Gastroesophageal sphincter (tissue), 4 donors: Measurements from ENCODE around the gene ATP9B. TPM values are rescaled to one million over a fixed set of nuclear protein-coding genes. Genes with fewer than 3 reads are reported as not detected.

ENCODE experiments used
- ATAC-seq: fragments of 150-250 bp; one replicate; pipeline ENCODE4 v1.9.1; 2016; ENCODE audit warnings: mild to moderate bottlenecking, moderate library complexity
- H3K27ac ChIP-seq, 4 donors: fragments of 200-600 bp; sonication (generic) in 3 of 4; 1 replicate in 3 of 4; 2 replicates in 1 of 4; pipeline ENCODE4 v1.5.1; 2016 to 2019
- H3K27me3 ChIP-seq: fragments of 200-600 bp; sonication (generic); one replicate; pipeline ENCODE4 v1.5.1; 2019
- H3K36me3 ChIP-seq, 2 donors: fragments of 200-600 bp; sonication (generic); one replicate each; pipeline ENCODE4 v1.5.1; 2019; ENCODE audit warnings: control low read depth in 1 of 2
- H3K4me1 ChIP-seq, 3 donors: fragments of 200-600 bp; sonication (generic); 1 replicate in 2 of 3; 2 replicates in 1 of 3; pipeline ENCODE4 v1.5.1; 2016 to 2019; ENCODE audit warnings: control low read depth in 2 of 3
- H3K4me3 ChIP-seq, 2 donors: fragments of 200-600 bp; sonication (generic); one replicate each; pipeline ENCODE4 v1.5.1; 2019; ENCODE audit warnings: mild to moderate bottlenecking in 1 of 2, moderate library complexity in 1 of 2
- H3K9me3 ChIP-seq, 3 donors: fragments of 200-600 bp; sonication (generic); one replicate each; pipeline ENCODE4 v1.5.1; 2017 to 2019; ENCODE audit warnings: control low read depth in 2 of 3
- EP300 ChIP-seq: sonication (generic); formaldehyde crosslinking; IDR thresholded peaks from one replicate; pipeline ENCODE4 v1.6.1; 2017; ENCODE audit warnings: antibody characterized with exemption, mild to moderate bottlenecking
- POLR2A ChIP-seq, 2 donors: fragments of 450-650 bp; IDR thresholded peaks; one replicate each; pipeline ENCODE4 v1.6.1; 2017; ENCODE audit warnings: antibody characterized with exemption in 2 of 2, mild to moderate bottlenecking in 2 of 2, moderate library complexity in 1 of 2
- POLR2AphosphoS5 ChIP-seq: sonication (generic); formaldehyde crosslinking; IDR thresholded peaks from one replicate; pipeline ENCODE4 v1.6.1; 2017; ENCODE audit warnings: antibody characterized with exemption
- WGBS, 2 donors: methylation state at CpG; one replicate each; pipeline ENCODE4 v1.1.5; 2018; ENCODE audit warnings: low coverage in 1 of 2; 5-methylcytosine and 5-hydroxymethylcytosine counted together
- total RNA-seq, 4 donors: library from RNA; depleted of rRNA; stranded (reverse); fragments of >200 nt; gene quantifications; one replicate each; pipeline ENCODE4 v1.1.0, GENCODE V29; 2016
- TF ChIP-seq, protein P1 (sequence below), 4 experiments: fragments of 200-600 bp in 2 of 4; fragments of 450-650 bp in 2 of 4; sonication (generic) in 1 of 4; IDR thresholded peaks; one replicate each; pipeline ENCODE4 v1.5.1; 2017 to 2019; ENCODE audit warnings: antibody characterized with exemption in 4 of 4, mild to moderate bottlenecking in 2 of 4, moderate library complexity in 2 of 4

ATP9B gene
- total RNA-seq, 4 donors from 2014 or later: 16.6 to 48.7 (median 33.7) TPM

DNA sequence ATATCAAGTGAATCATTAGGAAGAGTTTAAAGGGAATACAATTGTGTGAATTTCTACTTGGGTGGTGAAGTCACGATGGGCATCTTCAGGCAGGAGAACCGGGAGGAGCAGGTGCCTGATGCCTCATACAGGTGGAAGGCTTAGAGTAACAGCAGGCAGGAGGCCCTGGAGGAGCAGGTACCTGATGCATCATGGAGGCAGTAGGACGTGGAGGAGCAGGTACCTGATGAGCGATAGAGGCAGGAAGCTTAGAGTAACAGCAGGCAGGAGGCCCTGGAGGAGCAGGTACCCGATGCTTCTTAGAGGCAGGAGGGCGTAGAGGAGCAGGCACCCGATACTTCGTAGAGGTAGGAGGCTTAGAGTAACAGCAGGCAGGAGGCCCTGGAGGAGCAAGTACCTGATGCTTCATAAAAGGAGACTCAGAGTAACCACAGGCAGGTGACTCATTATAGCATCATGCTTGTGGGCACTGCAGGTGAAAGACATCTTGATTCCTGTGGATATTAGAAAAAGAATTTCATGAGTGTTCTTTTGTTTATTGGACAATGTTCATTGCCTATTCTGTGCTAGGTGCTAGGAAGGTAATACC is 133.9 kb downstream of the ATP9B start:
- Histone ChIP-seq H3K36me3 (peaks cover 0 to 16% of the 10 kb centered on the region in 2 donors), H3K27me3 (no peaks in the 10 kb centered on the region), H3K4me3 (no peak overlapping the region), H3K9me3 (no peaks in the 10 kb centered on the region), H3K4me1 (no peaks in the 10 kb centered on the region), H3K27ac (no peak overlapping the region)
- ATAC-seq: no peak
- WGBS, 2 donors: 88 to 100% methylated on average over 3 to 7 of the region's 8 CpGs
- TF ChIP-seq EP300: no peak
- TF ChIP-seq, protein P1, sequence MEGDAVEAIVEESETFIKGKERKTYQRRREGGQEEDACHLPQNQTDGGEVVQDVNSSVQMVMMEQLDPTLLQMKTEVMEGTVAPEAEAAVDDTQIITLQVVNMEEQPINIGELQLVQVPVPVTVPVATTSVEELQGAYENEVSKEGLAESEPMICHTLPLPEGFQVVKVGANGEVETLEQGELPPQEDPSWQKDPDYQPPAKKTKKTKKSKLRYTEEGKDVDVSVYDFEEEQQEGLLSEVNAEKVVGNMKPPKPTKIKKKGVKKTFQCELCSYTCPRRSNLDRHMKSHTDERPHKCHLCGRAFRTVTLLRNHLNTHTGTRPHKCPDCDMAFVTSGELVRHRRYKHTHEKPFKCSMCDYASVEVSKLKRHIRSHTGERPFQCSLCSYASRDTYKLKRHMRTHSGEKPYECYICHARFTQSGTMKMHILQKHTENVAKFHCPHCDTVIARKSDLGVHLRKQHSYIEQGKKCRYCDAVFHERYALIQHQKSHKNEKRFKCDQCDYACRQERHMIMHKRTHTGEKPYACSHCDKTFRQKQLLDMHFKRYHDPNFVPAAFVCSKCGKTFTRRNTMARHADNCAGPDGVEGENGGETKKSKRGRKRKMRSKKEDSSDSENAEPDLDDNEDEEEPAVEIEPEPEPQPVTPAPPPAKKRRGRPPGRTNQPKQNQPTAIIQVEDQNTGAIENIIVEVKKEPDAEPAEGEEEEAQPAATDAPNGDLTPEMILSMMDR (IDR thresholded peaks at IDR 0.05): no peak
- TF ChIP-seq POLR2AphosphoS5: no peak
- TF ChIP-seq POLR2A (IDR thresholded peaks at IDR 0.05): no peak

DNA sequence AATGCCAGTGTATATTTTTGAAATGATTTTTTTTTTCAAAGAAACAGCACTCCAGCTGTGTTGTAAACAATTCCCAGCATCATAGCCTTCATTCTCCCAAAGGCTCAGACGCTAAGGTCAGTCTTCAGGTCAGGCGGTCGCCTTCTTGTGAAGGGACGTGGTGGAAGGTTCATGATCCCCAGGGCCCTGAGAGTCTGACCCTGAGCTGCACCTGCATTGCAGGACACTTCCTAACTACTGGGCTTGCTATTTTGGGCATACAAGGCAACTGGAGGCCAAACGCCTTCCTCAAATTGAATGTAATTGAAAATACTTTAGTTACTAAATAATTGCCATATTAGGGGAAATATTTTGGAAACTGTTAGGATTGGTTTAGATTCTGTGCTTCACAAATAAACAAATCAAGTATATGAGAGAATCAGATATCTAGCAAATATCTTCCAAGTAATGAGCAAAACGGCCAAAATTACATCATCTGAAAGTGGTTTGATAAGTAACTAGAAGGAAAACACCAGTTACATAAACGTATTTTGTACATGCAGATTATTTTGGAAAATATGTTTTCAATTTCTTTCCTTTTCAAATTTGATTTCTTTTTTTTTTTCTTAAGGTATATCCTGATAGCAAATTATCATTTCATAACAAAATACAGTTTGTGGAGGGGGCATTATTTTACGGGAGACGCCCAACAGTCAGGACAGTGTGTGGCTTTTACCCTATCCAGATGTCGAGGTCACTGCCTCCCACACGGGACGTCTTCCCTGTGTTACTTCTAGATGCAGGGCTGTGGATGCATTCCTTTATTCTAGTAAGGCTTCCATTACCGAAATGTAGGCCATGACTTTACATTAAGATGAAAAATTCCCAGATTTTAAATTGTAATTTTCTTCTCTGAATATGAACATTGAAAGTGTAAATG is 136.0 kb downstream of the ATP9B start:
- H3K4me3 ChIP-seq: no peak overlapping the region
- no peak for ATAC-seq
- no peaks in the 10 kb centered on the region for H3K27me3 ChIP-seq
- no peaks in the 10 kb centered on the region for H3K4me1 ChIP-seq
- H3K27ac ChIP-seq: no peak overlapping the region
- no peaks in the 10 kb centered on the region for H3K9me3 ChIP-seq
- WGBS, 2 donors: 72 to 86% methylated on average over 10 to 13 of the region's 13 CpGs
- H3K36me3 ChIP-seq: peaks cover 0 to 27% of the 10 kb centered on the region in 2 donors
- no peak for TF ChIP-seq POLR2A (IDR thresholded peaks at IDR 0.05)

DNA sequence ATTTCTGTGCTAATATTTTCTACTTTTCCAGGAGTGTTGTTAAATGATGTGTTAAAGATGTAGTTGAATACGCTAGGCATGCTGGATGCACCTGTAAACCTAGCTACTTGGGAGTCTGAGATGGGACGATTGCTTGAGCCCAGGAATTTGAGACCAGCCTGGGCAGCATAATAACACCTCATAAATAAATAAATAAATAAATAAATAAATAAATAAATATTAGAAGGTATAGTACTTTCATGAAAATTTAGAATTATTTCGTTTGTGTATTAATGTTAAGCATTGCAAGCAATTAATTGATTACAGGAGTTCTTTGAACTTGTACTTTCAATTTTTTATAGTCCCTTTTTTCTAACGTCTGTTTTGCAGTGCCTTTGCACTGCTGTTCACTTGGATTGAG is 137.2 kb downstream of the ATP9B start:
- no peak for ATAC-seq
- H3K4me1 ChIP-seq: no peaks in the 10 kb centered on the region
- no peaks in the 10 kb centered on the region for H3K9me3 ChIP-seq
- H3K4me3 ChIP-seq: no peak overlapping the region
- TF ChIP-seq POLR2A (IDR thresholded peaks at IDR 0.05) (no peak), POLR2AphosphoS5 (no peak), EP300 (no peak)
- TF ChIP-seq, protein P1 (IDR thresholded peaks at IDR 0.05): no peak
- H3K27me3 ChIP-seq: no peaks in the 10 kb centered on the region
- no peak overlapping the region for H3K27ac ChIP-seq
- H3K36me3 ChIP-seq: peaks cover 0 to 27% of the 10 kb centered on the region in 2 donors
- WGBS, 2 donors: 94% methylated on average over 4 of the region's 4 CpGs

DNA sequence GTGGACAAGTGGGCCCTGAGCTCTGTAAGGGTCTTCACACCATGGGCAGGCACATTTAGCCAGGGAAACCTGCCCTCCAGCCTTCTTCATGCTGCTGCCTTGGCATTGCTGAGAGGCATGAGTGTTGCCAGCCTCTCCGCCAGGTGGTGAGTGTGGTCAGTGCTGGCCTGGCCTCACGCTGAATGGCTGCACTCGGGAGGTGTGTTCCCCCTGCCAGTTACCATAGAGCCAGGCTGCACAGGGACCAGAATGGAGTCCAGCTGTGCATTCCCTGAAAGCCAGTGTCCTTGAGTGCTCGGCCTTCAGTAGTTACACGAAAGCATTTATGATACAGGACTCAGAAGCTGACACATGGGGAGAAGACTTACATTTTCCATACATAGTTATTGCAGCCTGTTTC is 139.7 kb downstream of the ATP9B start:
- Histone ChIP-seq H3K4me3 (no peak overlapping the region), H3K4me1 (no peaks in the 10 kb centered on the region), H3K9me3 (no peaks in the 10 kb centered on the region), H3K27ac (no peak overlapping the region), H3K27me3 (no peaks in the 10 kb centered on the region), H3K36me3 (peaks cover 0 to 27% of the 10 kb centered on the region in 2 donors)
- no peak for ATAC-seq
- TF ChIP-seq POLR2A (IDR thresholded peaks at IDR 0.05) (no peak), POLR2AphosphoS5 (no peak), EP300 (no peak)
- TF ChIP-seq, protein P1 (IDR thresholded peaks at IDR 0.05): no peak
- 79 to 100% methylated on average over 2 of the region's 5 CpGs for WGBS, 2 donors

- no peaks in the 10 kb centered on the region for H3K4me1 ChIP-seq
- H3K27me3 ChIP-seq: no peaks in the 10 kb centered on the region
- no peak for ATAC-seq
- peaks cover 0 to 27% of the 10 kb centered on the region in 2 donors for H3K36me3 ChIP-seq
- H3K4me3 ChIP-seq: no peak overlapping the region
- no peaks in the 10 kb centered on the region for H3K9me3 ChIP-seq
- TF ChIP-seq POLR2A (IDR thresholded peaks at IDR 0.05): no peak
- TF ChIP-seq, protein P1 (IDR thresholded peaks at IDR 0.05): no peak
- no peak for TF ChIP-seq EP300
- TF ChIP-seq POLR2AphosphoS5: no peak
- 87 to 89% methylated on average over 9 to 10 of the region's 16 CpGs for WGBS, 2 donors
- H3K27ac ChIP-seq: no peak overlapping the region
Measured at GRCh38 chr18:79210002-79210910, 141.1 kb downstream of the ATP9B start.
